ENCODE results near the gene DRAP1. TPM values are rescaled to one million over a fixed set of nuclear protein-coding genes. Genes with fewer than 3 reads are reported as not detected.

The DRAP1 gene
- total and polyA plus RNA-seq, 9 of the 15 experiments (the other 6 are each of a cell fraction or from before 2014, with no cell fraction given) = 9.6 to 200 (median 92.9) TPM

DNA sequence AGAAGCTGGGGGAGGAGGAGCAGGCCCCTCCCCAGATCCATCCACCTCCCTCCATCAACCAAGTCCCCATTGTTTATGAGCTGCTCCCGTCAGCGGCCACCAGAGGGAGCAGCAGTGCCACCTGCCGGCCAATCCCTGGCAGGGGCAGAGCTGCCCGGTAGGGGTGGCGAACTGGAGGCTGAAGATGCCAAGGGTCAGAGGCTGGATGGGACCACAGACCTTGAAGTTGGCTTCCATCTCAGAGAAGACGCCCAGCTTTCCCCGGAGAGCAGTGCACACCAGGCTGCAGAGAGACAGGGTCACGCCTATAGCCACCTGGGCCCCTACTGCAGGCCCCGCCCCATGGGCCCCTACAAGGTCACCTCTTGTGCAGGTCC is 34.5 kb upstream of the DRAP1 start (continued):
- TF ChIP-seq, protein P1, sequence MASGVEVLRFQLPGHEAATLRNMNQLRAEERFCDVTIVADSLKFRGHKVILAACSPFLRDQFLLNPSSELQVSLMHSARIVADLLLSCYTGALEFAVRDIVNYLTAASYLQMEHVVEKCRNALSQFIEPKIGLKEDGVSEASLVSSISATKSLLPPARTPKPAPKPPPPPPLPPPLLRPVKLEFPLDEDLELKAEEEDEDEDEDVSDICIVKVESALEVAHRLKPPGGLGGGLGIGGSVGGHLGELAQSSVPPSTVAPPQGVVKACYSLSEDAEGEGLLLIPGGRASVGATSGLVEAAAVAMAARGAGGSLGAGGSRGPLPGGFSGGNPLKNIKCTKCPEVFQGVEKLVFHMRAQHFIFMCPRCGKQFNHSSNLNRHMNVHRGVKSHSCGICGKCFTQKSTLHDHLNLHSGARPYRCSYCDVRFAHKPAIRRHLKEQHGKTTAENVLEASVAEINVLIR (CRISPR knock-in tag; IDR thresholded peaks at IDR 0.05) = no peak
- TF ChIP-seq RAD51 (IDR thresholded peaks at IDR 0.05; ENCODE audit: borderline replicate concordance, low read depth) (no peak), RUNX1 (IDR thresholded peaks at IDR 0.05; ENCODE audit: low read depth) (no peak), TSC22D4 (tag; IDR thresholded peaks at IDR 0.05) (no peak), ZC3H4 (CRISPR knock-in tag; IDR thresholded peaks at IDR 0.05; ENCODE audit: borderline replicate concordance) (no peak), KAT2B (IDR thresholded peaks at IDR 0.05; ENCODE audit: low read depth, low read length) (no peak), NBN (IDR thresholded peaks at IDR 0.05; ENCODE audit: low read depth) (0 out of 2 replicates have a peak, but pooled peaks have one; percentile 44), FIP1L1 (IDR thresholded peaks at IDR 0.05; ENCODE audit: low read depth, low read length, poor library complexity, severe bottlenecking) (no peak), FOXJ2 (tag; IDR thresholded peaks at IDR 0.05) (no peak), TAF9B (IDR thresholded peaks at IDR 0.05; ENCODE audit: partially characterized antibody) (no peak), RBM22 (IDR thresholded peaks at IDR 0.05; ENCODE audit: low read depth, low read length, poor library complexity, severe bottlenecking) (no peak), TAF1 (IDR thresholded peaks at IDR 0.05; ENCODE audit: control insufficient read depth, extremely low read depth, insufficient read depth, low read length, severe bottlenecking) (no peak), CHD4 (IDR thresholded peaks at IDR 0.05; ENCODE audit: insufficient read depth, insufficient replicate concordance, low read depth, low read length, poor library complexity, severe bottlenecking) (no peak), POLR2B (IDR thresholded peaks at IDR 0.05; ENCODE audit: low read depth, partially characterized antibody) (no peak), SAFB (IDR thresholded peaks at IDR 0.05; ENCODE audit: borderline replicate concordance, low read depth, low read length) (no peak), DMBX1 (CRISPR knock-in tag; IDR thresholded peaks at IDR 0.05; ENCODE audit: borderline replicate concordance) (no peak)
- TF ChIP-seq, protein P2, sequence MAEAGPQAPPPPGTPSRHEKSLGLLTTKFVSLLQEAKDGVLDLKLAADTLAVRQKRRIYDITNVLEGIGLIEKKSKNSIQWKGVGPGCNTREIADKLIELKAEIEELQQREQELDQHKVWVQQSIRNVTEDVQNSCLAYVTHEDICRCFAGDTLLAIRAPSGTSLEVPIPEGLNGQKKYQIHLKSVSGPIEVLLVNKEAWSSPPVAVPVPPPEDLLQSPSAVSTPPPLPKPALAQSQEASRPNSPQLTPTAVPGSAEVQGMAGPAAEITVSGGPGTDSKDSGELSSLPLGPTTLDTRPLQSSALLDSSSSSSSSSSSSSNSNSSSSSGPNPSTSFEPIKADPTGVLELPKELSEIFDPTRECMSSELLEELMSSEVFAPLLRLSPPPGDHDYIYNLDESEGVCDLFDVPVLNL (CRISPR knock-in tag; IDR thresholded peaks at IDR 0.05; ENCODE audit: low read depth) = no peak
- TF ChIP-seq, protein P3, sequence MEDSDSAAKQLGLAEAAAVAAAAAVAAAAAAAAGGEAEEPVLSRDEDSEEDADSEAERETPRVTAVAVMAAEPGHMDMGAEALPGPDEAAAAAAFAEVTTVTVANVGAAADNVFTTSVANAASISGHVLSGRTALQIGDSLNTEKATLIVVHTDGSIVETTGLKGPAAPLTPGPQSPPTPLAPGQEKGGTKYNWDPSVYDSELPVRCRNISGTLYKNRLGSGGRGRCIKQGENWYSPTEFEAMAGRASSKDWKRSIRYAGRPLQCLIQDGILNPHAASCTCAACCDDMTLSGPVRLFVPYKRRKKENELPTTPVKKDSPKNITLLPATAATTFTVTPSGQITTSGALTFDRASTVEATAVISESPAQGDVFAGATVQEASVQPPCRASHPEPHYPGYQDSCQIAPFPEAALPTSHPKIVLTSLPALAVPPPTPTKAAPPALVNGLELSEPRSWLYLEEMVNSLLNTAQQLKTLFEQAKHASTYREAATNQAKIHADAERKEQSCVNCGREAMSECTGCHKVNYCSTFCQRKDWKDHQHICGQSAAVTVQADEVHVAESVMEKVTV (CRISPR knock-in tag; IDR thresholded peaks at IDR 0.05) = peak; percentile 78
- TF ChIP-seq, protein P4, sequence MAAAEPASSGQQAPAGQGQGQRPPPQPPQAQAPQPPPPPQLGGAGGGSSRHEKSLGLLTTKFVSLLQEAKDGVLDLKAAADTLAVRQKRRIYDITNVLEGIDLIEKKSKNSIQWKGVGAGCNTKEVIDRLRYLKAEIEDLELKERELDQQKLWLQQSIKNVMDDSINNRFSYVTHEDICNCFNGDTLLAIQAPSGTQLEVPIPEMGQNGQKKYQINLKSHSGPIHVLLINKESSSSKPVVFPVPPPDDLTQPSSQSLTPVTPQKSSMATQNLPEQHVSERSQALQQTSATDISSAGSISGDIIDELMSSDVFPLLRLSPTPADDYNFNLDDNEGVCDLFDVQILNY (CRISPR knock-in tag; IDR thresholded peaks at IDR 0.05) = no peak
- TF ChIP-seq, protein P5, sequence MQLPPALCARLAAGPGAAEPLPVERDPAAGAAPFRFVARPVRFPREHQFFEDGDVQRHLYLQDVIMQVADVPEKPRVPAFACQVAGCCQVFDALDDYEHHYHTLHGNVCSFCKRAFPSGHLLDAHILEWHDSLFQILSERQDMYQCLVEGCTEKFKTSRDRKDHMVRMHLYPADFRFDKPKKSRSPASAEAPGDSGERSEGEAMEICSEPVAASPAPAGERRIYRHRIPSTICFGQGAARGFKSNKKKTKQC (CRISPR knock-in tag; IDR thresholded peaks at IDR 0.05) = no peak
- TF ChIP-seq, protein P6, sequence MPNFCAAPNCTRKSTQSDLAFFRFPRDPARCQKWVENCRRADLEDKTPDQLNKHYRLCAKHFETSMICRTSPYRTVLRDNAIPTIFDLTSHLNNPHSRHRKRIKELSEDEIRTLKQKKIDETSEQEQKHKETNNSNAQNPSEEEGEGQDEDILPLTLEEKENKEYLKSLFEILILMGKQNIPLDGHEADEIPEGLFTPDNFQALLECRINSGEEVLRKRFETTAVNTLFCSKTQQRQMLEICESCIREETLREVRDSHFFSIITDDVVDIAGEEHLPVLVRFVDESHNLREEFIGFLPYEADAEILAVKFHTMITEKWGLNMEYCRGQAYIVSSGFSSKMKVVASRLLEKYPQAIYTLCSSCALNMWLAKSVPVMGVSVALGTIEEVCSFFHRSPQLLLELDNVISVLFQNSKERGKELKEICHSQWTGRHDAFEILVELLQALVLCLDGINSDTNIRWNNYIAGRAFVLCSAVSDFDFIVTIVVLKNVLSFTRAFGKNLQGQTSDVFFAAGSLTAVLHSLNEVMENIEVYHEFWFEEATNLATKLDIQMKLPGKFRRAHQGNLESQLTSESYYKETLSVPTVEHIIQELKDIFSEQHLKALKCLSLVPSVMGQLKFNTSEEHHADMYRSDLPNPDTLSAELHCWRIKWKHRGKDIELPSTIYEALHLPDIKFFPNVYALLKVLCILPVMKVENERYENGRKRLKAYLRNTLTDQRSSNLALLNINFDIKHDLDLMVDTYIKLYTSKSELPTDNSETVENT (CRISPR knock-in tag; IDR thresholded peaks at IDR 0.05) = no peak
